ENCODE data around the gene PPP1R9A.

GRCh38 chr7:94904982-94905381, 2.4 kb upstream of the PPP1R9A start:
- no peak for TF ChIP-seq POLR2A (IDR thresholded peaks at IDR 0.05; ENCODE audit: borderline replicate concordance, extremely low read depth, insufficient read depth, insufficient read length)
- TF ChIP-seq CTCF (IDR thresholded peaks at IDR 0.05 in 2 of 3, conservative IDR thresholded peaks at IDR 0.05 in 1 of 3; ENCODE audit: borderline replicate concordance in 1 of 3, insufficient read depth in 1 of 3, low read depth in 2 of 3, low read length in 2 of 3): no peak
